ENCODE measurements around the gene UVRAG.
"Not testable (repeated sequence)": the region's sequence is repeated elsewhere in the genome, so short reads cannot be mapped to it uniquely, and the experiment has no call there.

The UVRAG gene

GRCh38 chr11:75873417-75874221 lies 58.6 kb downstream of the UVRAG start:
- H3K36me3 ChIP-seq (replicated peaks; ENCODE audit: insufficient read depth, low read length): no peaks in the 10 kb centered on the region
- TF ChIP-seq, protein P1, sequence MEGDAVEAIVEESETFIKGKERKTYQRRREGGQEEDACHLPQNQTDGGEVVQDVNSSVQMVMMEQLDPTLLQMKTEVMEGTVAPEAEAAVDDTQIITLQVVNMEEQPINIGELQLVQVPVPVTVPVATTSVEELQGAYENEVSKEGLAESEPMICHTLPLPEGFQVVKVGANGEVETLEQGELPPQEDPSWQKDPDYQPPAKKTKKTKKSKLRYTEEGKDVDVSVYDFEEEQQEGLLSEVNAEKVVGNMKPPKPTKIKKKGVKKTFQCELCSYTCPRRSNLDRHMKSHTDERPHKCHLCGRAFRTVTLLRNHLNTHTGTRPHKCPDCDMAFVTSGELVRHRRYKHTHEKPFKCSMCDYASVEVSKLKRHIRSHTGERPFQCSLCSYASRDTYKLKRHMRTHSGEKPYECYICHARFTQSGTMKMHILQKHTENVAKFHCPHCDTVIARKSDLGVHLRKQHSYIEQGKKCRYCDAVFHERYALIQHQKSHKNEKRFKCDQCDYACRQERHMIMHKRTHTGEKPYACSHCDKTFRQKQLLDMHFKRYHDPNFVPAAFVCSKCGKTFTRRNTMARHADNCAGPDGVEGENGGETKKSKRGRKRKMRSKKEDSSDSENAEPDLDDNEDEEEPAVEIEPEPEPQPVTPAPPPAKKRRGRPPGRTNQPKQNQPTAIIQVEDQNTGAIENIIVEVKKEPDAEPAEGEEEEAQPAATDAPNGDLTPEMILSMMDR (IDR thresholded peaks at IDR 0.05; ENCODE audit: low read length): no peak
- TF ChIP-seq EZH2 (optimal IDR thresholded peaks at IDR 0.05; ENCODE audit: low read depth, low read length): no peak
- no peak for TF ChIP-seq EZH2phosphoT487 (IDR thresholded peaks at IDR 0.05; ENCODE audit: low read length)
- H3K27me3 ChIP-seq (replicated peaks; ENCODE audit: insufficient read depth, low read length): no peaks in the 10 kb centered on the region
- no peaks in the 10 kb centered on the region for H3K4me1 ChIP-seq (ENCODE audit: low read length)
- H4K20me1 ChIP-seq (ENCODE audit: insufficient read depth, low read length): no peaks in the 10 kb centered on the region
- no peaks in the 10 kb centered on the region for H3K9me2 ChIP-seq (replicated peaks; ENCODE audit: insufficient read depth, low read length)
- no peaks in the 10 kb centered on the region for H3F3A ChIP-seq (ENCODE audit: insufficient read depth, low read length)
- no peak overlapping the region for H3K27ac ChIP-seq (ENCODE audit: low read length)
- H3K4me3 ChIP-seq (ENCODE audit: low read length): no peak overlapping the region
- no peaks in the 10 kb centered on the region for H3K9me3 ChIP-seq (replicated peaks; ENCODE audit: insufficient read depth, low read length)
- no peak overlapping the region for H3K9ac ChIP-seq (ENCODE audit: low read length)
- H3K79me2 ChIP-seq (ENCODE audit: low read length): no peaks in the 10 kb centered on the region
- H3K4me2 ChIP-seq (ENCODE audit: low read depth, low read length): no peak overlapping the region
- DNase-seq: no peak
- H2AFZ ChIP-seq (ENCODE audit: low read length): no peak overlapping the region

DNA sequence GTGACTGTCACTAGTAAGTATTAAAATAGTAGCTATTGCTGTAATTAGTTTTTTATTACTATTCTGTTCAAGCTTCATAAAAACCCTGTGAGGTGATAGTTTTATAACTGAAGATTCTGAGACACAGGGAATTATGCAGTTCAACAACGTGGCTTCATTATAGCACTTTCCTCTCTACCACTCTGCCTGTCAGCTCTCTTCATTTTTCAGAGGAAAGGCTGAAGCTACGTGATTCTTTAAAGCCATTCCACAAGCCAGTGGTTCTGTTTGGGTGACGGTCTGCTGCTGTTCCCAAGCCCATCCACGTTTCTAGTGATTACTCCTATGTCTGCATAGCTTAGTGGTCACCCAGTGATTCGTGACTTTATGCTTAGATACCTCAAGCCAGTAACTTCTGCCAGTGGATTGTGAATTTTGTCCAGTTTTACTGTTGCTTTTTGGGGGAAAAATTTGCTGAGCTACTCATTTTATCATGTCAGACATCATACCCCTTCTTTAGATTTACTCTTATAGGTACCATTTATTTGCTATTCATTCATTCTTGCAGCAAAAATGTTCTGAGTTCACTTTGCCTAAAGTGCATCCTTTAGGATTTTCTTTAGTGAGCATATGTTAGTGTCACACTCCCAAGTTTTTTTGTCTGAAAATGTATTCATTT lies 59.8 kb downstream of the UVRAG start:
- TF ChIP-seq EZH2 (optimal IDR thresholded peaks at IDR 0.05; ENCODE audit: low read depth, low read length) (no peak), EZH2phosphoT487 (IDR thresholded peaks at IDR 0.05; ENCODE audit: low read length) (no peak)
- TF ChIP-seq, protein P1 (IDR thresholded peaks at IDR 0.05; ENCODE audit: low read length): no peak
- H3K79me2 ChIP-seq (ENCODE audit: low read length): no peaks in the 10 kb centered on the region
- no peak overlapping the region for H3K4me3 ChIP-seq (ENCODE audit: low read length)
- H3K4me2 ChIP-seq (ENCODE audit: low read depth, low read length): no peak overlapping the region
- no peaks in the 10 kb centered on the region for H3F3A ChIP-seq (ENCODE audit: insufficient read depth, low read length)
- H3K36me3 ChIP-seq (replicated peaks; ENCODE audit: insufficient read depth, low read length): no peaks in the 10 kb centered on the region
- H3K27ac ChIP-seq (ENCODE audit: low read length): no peak overlapping the region
- no peaks in the 10 kb centered on the region for H3K27me3 ChIP-seq (replicated peaks; ENCODE audit: insufficient read depth, low read length)
- no peaks in the 10 kb centered on the region for H3K4me1 ChIP-seq (ENCODE audit: low read length)
- no peak overlapping the region for H3K9ac ChIP-seq (ENCODE audit: low read length)
- no peaks in the 10 kb centered on the region for H3K9me3 ChIP-seq (replicated peaks; ENCODE audit: insufficient read depth, low read length)
- no peak overlapping the region for H2AFZ ChIP-seq (ENCODE audit: low read length)
- H3K9me2 ChIP-seq (replicated peaks; ENCODE audit: insufficient read depth, low read length): no peaks in the 10 kb centered on the region
- H4K20me1 ChIP-seq (ENCODE audit: insufficient read depth, low read length): no peaks in the 10 kb centered on the region
- no peak for DNase-seq

GRCh38 chr11:75877327-75877726 lies 62.3 kb downstream of the UVRAG start:
- not testable (repeated sequence) for H3F3A ChIP-seq (ENCODE audit: insufficient read depth, low read length); H3K9me2 ChIP-seq (replicated peaks; ENCODE audit: insufficient read depth, low read length); H3K4me1 ChIP-seq (ENCODE audit: low read length); DNase-seq; H3K9me3 ChIP-seq (replicated peaks; ENCODE audit: insufficient read depth, low read length); H3K4me2 ChIP-seq (ENCODE audit: low read depth, low read length); H2AFZ ChIP-seq (ENCODE audit: low read length); H3K9ac ChIP-seq (ENCODE audit: low read length); H3K27ac ChIP-seq (ENCODE audit: low read length); H3K36me3 ChIP-seq (replicated peaks; ENCODE audit: insufficient read depth, low read length); H4K20me1 ChIP-seq (ENCODE audit: insufficient read depth, low read length); H3K4me3 ChIP-seq (ENCODE audit: low read length); H3K79me2 ChIP-seq (ENCODE audit: low read length); H3K27me3 ChIP-seq (replicated peaks; ENCODE audit: insufficient read depth, low read length)

DNA sequence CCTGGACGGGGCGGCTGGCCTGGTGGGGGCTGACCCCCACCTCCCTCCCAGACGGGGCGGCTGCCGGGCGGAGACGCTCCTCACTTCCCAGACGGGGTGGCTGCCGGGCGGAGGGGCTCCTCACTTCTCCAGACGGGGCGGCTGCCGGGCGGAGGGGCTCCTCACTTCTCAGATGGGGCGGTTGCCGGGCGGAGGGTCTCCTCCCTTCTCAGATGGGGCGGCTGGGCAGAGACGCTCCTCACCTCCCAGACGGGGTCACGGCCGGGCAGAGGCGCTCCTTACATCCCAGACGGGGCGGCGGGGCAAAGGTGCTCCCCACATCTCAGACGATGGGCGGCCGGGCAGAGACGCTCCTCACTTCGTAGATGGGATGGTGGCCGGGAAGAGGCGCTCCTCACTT lies 62.9 kb downstream of the UVRAG start:
- not testable (repeated sequence) for H3K9ac ChIP-seq (ENCODE audit: low read length); H3F3A ChIP-seq (ENCODE audit: insufficient read depth, low read length); H3K27me3 ChIP-seq (replicated peaks; ENCODE audit: insufficient read depth, low read length); DNase-seq; H3K4me2 ChIP-seq (ENCODE audit: low read depth, low read length); H3K9me2 ChIP-seq (replicated peaks; ENCODE audit: insufficient read depth, low read length); H3K27ac ChIP-seq (ENCODE audit: low read length); H3K36me3 ChIP-seq (replicated peaks; ENCODE audit: insufficient read depth, low read length); H2AFZ ChIP-seq (ENCODE audit: low read length); H3K4me3 ChIP-seq (ENCODE audit: low read length); H4K20me1 ChIP-seq (ENCODE audit: insufficient read depth, low read length); H3K4me1 ChIP-seq (ENCODE audit: low read length); H3K79me2 ChIP-seq (ENCODE audit: low read length); H3K9me3 ChIP-seq (replicated peaks; ENCODE audit: insufficient read depth, low read length)
